SHP77 (cell line): ENCODE results near the gene SERINC5.
"Not testable (repeated sequence)": the region's sequence is repeated elsewhere in the genome, so short reads cannot be mapped to it uniquely, and the experiment has no call there.

Experiments
- DNase-seq, 2 experiments: peaks; one replicate each; lab custom pipeline; 2025; lab: John Stamatoyannopoulos, UW

Gene SERINC5

GRCh38 chr5:80138486-80138885 lies 117.4 kb downstream of the SERINC5 start:
- DNase-seq = no peak

DNA sequence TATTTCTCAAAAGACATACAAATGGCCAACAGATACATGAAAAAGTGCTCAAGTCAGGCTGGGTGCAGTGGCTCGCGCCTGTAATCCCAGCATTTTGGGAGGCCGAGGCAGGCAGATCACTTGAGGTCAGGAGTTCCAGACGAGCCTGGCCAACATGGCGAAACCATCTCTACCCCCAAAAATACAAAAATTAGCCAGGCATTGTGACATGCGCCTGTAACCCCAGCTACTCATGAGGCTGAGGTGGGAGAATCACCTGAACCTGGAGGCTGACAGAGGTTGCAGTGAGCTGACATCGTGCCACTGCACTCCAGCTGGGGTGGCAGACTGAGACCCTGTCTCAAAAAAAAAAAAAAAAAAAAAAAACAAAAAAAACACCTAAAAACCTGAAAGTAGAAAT lies 119.0 kb downstream of the SERINC5 start:
- not testable (repeated sequence) for DNase-seq

GRCh38 chr5:80134876-80135275 lies 121.0 kb downstream of the SERINC5 start:
- no peak for DNase-seq

GRCh38 chr5:80129146-80129545 lies 126.7 kb downstream of the SERINC5 start:
- DNase-seq = no peak

GRCh38 chr5:80128141-80128540 lies 127.7 kb downstream of the SERINC5 start:
- DNase-seq = no peak

- no peak for DNase-seq
Measured at GRCh38 chr5:80127116-80127552, 128.7 kb downstream of the SERINC5 start.

DNA sequence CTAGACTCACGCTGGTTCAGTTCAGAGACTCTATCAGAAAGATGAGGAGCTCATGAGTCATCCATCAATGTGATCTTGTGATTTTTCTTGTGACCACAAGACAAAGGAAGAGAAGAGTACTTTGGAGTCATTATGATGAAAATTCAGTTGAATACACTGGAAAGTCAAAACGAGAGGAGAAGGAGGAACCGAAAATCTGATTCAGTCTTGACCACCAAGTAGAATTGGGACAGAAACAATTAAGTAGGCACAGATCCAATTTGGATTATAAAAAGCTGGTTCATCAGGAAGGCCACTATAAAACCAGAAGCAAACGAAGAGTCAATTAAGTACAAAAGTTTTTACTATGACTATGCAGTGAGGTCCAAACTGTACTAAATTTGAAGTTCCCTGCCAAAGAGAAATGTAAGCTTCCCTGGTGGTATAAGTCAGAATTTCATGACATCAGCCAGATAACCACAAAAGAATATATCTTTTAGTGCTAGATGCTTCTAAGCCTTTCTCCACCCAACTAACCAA lies 129.8 kb downstream of the SERINC5 start:
- no peak for DNase-seq

DNA sequence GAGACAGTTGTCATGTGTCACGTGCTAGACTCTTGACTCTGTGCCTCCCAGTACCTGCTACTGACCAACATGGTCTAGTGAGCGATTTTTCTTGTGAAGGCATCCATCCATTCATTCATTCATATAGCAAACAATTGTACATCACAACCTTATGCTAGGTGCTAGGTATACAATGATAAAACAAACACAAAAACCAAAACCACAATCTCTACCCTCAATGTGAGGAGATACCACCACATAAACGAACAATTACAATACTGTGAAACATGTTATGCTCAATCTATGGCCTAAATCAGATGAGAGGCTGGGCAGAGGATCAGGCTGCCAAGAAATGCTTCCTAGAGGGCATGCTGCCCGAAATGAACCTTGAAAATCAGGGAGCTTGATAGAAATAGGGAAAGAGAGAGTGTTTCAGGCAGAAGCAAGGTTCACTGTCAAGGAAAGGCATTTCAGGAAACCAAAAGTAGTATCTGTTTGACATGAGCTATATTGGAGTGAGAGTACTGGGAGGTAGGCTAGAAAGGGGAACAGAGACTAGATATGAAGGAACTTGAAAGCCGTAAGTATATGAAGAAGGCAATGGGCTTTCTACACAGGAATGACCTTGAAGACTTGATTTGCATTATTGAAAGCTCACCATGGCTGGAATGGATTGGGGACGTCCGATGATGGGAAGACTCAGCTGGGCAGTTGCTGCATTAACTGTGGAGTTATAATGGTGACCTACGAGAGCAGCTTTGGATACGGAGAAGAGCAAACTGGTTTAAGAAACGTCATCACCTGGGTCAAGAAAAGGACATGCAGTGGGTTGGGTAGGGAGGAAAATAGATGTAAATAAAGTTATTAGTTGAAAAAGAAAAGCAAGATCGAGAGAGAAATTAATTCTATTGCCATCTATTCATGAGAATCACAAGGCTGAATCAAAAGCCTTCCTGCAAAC lies 130.6 kb downstream of the SERINC5 start:
- no peak for DNase-seq

- DNase-seq = no peak
Measured at GRCh38 chr5:80124121-80124918, 131.5 kb downstream of the SERINC5 start.

DNA sequence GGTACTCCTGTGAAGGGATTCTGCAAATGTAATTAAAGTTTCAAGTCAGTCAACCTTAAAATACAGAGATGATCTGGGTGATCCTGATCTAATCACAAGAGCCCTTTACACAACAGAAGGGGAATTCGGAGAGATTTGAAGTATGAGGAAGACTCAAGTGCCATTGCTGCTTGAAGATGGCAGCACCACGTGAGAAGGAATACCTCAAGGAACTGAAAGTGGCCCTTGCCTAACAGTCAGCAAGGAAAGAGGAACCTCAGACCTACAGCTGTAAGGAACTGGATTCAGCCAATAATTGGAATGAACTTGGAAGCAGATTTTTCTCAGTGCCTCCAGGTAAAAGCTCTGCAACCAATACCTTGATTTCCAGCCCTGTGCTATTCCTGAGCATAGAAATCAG lies 133.3 kb downstream of the SERINC5 start:
- DNase-seq = no peak

DNA sequence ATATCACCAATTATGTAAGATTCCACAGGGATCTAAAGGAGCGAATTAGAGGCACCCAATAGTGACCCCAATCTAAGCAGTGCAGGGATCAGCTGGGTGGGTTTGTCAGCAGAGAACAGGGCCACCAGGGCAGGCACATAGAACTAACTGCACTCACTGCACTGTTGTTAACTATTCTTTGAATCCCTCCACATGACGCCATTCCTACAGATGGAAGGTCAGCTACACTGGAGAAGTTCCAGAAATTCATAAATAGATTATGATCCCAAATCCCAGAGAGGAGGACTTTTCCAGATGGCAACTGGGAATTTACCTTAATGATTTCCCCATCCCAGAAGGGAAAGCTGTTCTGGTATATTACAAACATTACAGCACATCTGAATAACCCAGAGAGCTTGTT lies 136.5 kb downstream of the SERINC5 start:
- DNase-seq = no peak

GRCh38 chr5:80117446-80117845 lies 138.4 kb downstream of the SERINC5 start:
- no peak for DNase-seq

DNA sequence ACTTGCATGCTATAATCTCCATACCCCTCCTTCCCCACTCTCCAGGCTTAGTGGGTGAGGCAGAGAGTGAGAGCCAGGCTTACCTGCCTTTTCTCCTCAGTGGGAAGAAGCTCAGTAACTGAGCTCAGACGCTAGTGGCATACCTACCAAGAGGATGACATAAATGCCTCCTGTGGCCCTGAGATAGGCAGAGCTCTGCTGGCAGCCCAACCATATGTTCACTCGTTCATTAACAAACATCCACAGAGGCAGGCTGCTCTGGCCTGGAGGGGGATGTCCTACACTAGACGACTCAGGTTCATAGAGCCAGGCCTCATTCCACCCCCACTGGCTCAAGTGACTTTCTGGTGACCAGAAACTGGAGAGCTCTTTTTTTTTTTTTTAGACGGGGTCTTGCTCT lies 139.4 kb downstream of the SERINC5 start:
- no peak for DNase-seq

GRCh38 chr5:80116000-80116399 lies 139.8 kb downstream of the SERINC5 start:
- no peak for DNase-seq

- no peak for DNase-seq
Measured at GRCh38 chr5:80114860-80115259, 141.0 kb downstream of the SERINC5 start.

GRCh38 chr5:80111376-80111990 lies 144.4 kb downstream of the SERINC5 start:
- not testable (repeated sequence) for DNase-seq

- DNase-seq = no peak
Measured at GRCh38 chr5:80109646-80110478, 146.0 kb downstream of the SERINC5 start.

- no peak for DNase-seq
Measured at GRCh38 chr5:80106916-80107315, 148.9 kb downstream of the SERINC5 start.

GRCh38 chr5:80105698-80106439 lies 150.0 kb downstream of the SERINC5 start:
- DNase-seq = no peak

DNA sequence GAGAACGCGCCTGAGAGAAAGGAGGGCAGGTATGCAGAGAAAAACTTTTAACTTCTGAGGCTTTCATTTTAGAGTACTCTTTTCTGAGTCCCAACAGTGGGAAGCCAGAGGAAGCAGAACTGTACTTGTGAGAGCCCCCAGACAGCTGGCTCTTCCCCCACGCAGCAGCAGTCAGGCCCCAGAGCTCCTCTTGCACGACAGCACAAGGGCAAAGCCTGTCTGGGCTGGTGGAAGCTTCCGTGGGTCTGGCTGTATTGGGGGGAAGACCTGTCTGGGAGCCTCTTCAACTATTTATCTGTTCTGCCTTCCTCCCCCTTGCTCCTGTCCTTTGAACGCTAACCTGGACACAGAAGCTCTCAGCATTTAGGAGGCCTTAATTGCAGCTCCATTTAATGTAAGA lies 152.5 kb downstream of the SERINC5 start:
- DNase-seq = no peak

DNA sequence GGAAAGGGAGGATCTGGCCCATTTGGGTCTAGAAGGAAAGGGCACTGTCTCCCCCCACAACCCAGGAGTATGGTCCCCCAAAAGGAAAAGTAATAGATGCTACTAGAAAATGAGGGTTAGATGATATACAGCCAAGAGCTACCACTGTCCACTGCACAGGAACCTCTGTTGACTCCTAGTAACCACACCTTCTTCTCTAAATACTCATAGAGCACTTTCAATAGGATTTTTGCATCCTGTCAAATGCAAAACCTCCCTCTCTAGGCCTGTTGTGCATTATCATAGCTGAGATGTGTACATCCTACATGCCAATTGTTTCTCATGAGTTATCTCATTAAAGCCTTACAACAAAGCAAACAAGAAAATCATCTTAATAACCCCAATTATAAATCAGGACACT lies 153.9 kb downstream of the SERINC5 start:
- DNase-seq = no peak
